ENCODE data around the gene USP25. TPM values are rescaled to one million over a fixed set of nuclear protein-coding genes. Genes with fewer than 3 reads are reported as not detected.

Gene USP25
- total and polyA plus RNA-seq, 2 donors (not counting 1 experiment from before 2014, with no cell fraction given) = 14.2 to 55.5 TPM

DNA sequence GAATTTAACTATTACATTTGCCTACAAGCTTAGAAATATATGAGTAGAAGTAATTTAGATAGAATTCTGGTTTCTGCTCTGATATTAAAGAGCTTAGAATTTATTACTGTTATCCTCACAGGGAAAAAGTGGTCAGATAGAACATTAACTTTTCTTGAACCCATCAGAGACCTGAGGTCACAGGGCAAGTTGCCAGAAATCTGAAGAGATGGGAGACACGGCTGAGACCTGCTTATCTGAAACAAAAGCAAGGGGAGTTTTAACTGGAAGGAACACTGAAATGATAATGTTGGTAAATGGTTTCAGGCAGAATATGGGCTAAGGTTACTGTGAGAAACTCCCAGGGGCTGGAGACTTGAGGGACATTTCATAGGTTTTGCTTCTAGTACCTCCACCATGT, 28.0 kb upstream of the USP25 start:
- ATAC-seq (ENCODE audit: low read depth) = no peak
- CTCF ChIA-PET = no interaction called here

DNA sequence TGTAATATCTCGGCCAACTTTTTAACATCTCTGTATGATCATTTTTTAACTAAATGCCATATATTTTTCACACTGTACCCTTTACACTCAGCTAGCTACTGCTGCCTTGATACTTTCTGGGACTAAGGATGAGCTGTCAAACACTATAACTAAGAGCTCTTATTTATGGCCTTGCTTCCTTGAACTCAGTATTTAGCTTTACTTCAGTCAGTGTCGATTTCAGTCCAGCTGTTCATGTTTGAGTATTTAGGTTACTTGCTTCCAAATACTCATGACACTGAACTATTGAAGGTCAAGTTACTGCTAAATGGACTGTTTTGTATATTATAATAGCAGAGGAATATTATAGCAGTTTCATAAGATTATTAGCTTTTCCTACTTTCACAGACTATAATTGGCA, 25.9 kb upstream of the USP25 start:
- no peak overlapping the region for H3K27ac Mint-ChIP-seq
- intact Hi-C loops (cut with micrococcal nuclease) = no loop called here
- no peaks in the 10 kb centered on the region for H4K20me1 ChIP-seq (ENCODE audit: control insufficient read depth, insufficient read depth, low read length, poor library complexity, severe bottlenecking)
- H3K36me3 ChIP-seq (replicated peaks in 1 of 2; ENCODE audit: control extremely low read depth in 1 of 2, control insufficient read depth in 1 of 2, extremely low read depth in 1 of 2, insufficient read depth in 2 of 2, low read length in 1 of 2) = no peaks in the 10 kb centered on the region
- ChIA-PET CTCF (no interaction called here), POLR2A (no interaction called here)
- H3K4me2 ChIP-seq (replicated peaks; ENCODE audit: low read depth, low read length, poor library complexity, severe bottlenecking) = no peak overlapping the region
- no peak overlapping the region for H3K4me3 Mint-ChIP-seq
- H3K27ac ChIP-seq (ENCODE audit: low read length in 2 of 2) = no peak overlapping the region
- H2AFZ ChIP-seq (ENCODE audit: insufficient read depth, low read depth, low read length, poor library complexity, severe bottlenecking) = no peak overlapping the region
- no peaks in the 10 kb centered on the region for H3K4me1 ChIP-seq (ENCODE audit: control insufficient read depth in 2 of 2, insufficient read depth in 2 of 2, low read length in 2 of 2)
- TF ChIP-seq, protein P1, sequence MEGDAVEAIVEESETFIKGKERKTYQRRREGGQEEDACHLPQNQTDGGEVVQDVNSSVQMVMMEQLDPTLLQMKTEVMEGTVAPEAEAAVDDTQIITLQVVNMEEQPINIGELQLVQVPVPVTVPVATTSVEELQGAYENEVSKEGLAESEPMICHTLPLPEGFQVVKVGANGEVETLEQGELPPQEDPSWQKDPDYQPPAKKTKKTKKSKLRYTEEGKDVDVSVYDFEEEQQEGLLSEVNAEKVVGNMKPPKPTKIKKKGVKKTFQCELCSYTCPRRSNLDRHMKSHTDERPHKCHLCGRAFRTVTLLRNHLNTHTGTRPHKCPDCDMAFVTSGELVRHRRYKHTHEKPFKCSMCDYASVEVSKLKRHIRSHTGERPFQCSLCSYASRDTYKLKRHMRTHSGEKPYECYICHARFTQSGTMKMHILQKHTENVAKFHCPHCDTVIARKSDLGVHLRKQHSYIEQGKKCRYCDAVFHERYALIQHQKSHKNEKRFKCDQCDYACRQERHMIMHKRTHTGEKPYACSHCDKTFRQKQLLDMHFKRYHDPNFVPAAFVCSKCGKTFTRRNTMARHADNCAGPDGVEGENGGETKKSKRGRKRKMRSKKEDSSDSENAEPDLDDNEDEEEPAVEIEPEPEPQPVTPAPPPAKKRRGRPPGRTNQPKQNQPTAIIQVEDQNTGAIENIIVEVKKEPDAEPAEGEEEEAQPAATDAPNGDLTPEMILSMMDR (IDR thresholded peaks at IDR 0.05) = no peak
- no peak for TF ChIP-seq EZH2 (IDR thresholded peaks at IDR 0.05; ENCODE audit: borderline replicate concordance, insufficient read depth, low read depth, low read length, poor library complexity, severe bottlenecking)
- H3K4me3 ChIP-seq (ENCODE audit: control extremely low read depth in 1 of 5, extremely low read depth in 1 of 5, insufficient read depth in 1 of 5, low read depth in 2 of 5, low read length in 4 of 5) = no peak overlapping the region
- ATAC-seq (ENCODE audit: low read depth) = no peak
- peaks cover 10% of the 10 kb centered on the region for H3K27me3 Mint-ChIP-seq
- peaks cover 5% of the 10 kb centered on the region for H3K9me3 Mint-ChIP-seq (ENCODE audit: insufficient read depth)
- no peak for DNase-seq
- H3K4me1 Mint-ChIP-seq = no peaks in the 10 kb centered on the region
- H3K79me2 ChIP-seq (ENCODE audit: control insufficient read depth, insufficient read depth, low read length) = no peaks in the 10 kb centered on the region
- H3K9me3 ChIP-seq (ENCODE audit: control extremely low read depth in 1 of 3, control insufficient read depth in 2 of 3, insufficient read depth in 1 of 3, low read length in 2 of 3) = peaks cover 0 to 4% (median 0%) of the 10 kb centered on the region in 3 donors
- no CpG with 5 or more reads among the region's 2 CpGs for WGBS (ENCODE audit: insufficient coverage)
- no peak overlapping the region for H3K9ac ChIP-seq (ENCODE audit: low read length)
- no peaks in the 10 kb centered on the region for H3K27me3 ChIP-seq (replicated peaks in 1 of 4; ENCODE audit: control extremely low read depth in 1 of 4, control insufficient read depth in 3 of 4, insufficient read depth in 4 of 4, low read length in 3 of 4)

More for the DNA sequence above, 28.0 kb upstream of the USP25 start:
- POLR2A ChIA-PET = no interaction called here
- TF ChIP-seq, protein P1 (IDR thresholded peaks at IDR 0.05) = no peak
- Histone ChIP-seq H2AFZ (ENCODE audit: insufficient read depth, low read depth, low read length, poor library complexity, severe bottlenecking) (no peak overlapping the region), H3K27ac (ENCODE audit: low read length in 2 of 2) (no peak overlapping the region), H3K4me3 (ENCODE audit: control extremely low read depth in 1 of 5, extremely low read depth in 1 of 5, insufficient read depth in 1 of 5, low read depth in 2 of 5, low read length in 4 of 5) (no peak overlapping the region), H3K4me2 (replicated peaks; ENCODE audit: low read depth, low read length, poor library complexity, severe bottlenecking) (no peak overlapping the region), H3K36me3 (replicated peaks in 1 of 2; ENCODE audit: control extremely low read depth in 1 of 2, control insufficient read depth in 1 of 2, extremely low read depth in 1 of 2, insufficient read depth in 2 of 2, low read length in 1 of 2) (no peaks in the 10 kb centered on the region), H3K9ac (ENCODE audit: low read length) (no peak overlapping the region), H3K4me1 (ENCODE audit: control insufficient read depth in 2 of 2, insufficient read depth in 2 of 2, low read length in 2 of 2) (no peaks in the 10 kb centered on the region), H4K20me1 (ENCODE audit: control insufficient read depth, insufficient read depth, low read length, poor library complexity, severe bottlenecking) (no peaks in the 10 kb centered on the region), H3K9me3 (ENCODE audit: control extremely low read depth in 1 of 3, control insufficient read depth in 2 of 3, insufficient read depth in 1 of 3, low read length in 2 of 3) (peaks cover 0 to 4% (median 0%) of the 10 kb centered on the region in 3 donors), H3K27me3 (replicated peaks in 1 of 4; ENCODE audit: control extremely low read depth in 1 of 4, control insufficient read depth in 3 of 4, insufficient read depth in 4 of 4, low read length in 3 of 4) (no peaks in the 10 kb centered on the region), H3K79me2 (ENCODE audit: control insufficient read depth, insufficient read depth, low read length) (no peaks in the 10 kb centered on the region)
- no peak overlapping the region for H3K27ac Mint-ChIP-seq
- H3K9me3 Mint-ChIP-seq (ENCODE audit: insufficient read depth) = peaks cover 8% of the 10 kb centered on the region
- H3K4me1 Mint-ChIP-seq = no peaks in the 10 kb centered on the region
- DNase-seq = no peak
- intact Hi-C loops (cut with micrococcal nuclease) = no loop called here
- peaks cover under 1% of the 10 kb centered on the region for H3K27me3 Mint-ChIP-seq
- 100% methylated on average over 1 of the region's 1 CpG for WGBS (ENCODE audit: insufficient coverage)
- H3K4me3 Mint-ChIP-seq = no peak overlapping the region

Data from B cell (primary cell).